ENCODE measurements around the gene INPP1.
A peak's percentile ranks its signal among the peaks of the same experiment; 100 is the strongest.

The INPP1 gene

DNA sequence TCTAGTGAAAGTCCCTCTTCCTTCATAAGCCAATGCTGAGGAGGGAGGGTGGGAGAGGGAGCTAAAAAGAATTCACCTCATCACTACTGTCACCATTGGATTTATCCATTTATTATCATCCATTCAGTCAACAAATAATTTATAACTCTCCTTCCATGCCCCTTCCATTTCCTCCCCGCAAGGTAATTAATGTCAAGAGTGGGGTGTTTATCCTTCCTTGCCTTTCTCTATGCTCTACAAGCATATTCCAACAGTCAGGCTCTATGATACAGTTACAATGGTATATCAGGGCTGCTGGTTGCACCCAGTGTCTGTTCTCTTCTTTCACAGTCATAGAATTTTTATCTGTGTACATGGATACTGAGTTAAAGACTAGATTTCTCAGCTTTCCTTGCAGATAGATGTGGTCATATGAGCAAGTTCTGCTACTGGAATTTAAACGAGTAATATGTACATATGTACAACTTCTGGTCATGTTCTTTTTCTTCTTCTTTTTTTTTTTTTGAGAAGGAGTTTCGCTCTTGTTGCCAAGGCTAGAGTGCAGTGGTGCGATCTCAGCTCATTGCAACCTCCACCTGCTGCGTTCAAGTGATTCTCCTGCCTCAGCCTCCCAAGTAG lies 59.7 kb downstream of the INPP1 start:
- Mint-ChIP-seq H3K27ac (no peak overlapping the region), H3K4me1 (ENCODE audit: low read depth) (peaks cover 4% of the 10 kb centered on the region), H3K9me3 (no peaks in the 10 kb centered on the region), H3K4me3 (no peak overlapping the region), H3K27me3 (ENCODE audit: low read depth) (no peaks in the 10 kb centered on the region), H3K36me3 (ENCODE audit: low read depth) (no peaks in the 10 kb centered on the region)

DNA sequence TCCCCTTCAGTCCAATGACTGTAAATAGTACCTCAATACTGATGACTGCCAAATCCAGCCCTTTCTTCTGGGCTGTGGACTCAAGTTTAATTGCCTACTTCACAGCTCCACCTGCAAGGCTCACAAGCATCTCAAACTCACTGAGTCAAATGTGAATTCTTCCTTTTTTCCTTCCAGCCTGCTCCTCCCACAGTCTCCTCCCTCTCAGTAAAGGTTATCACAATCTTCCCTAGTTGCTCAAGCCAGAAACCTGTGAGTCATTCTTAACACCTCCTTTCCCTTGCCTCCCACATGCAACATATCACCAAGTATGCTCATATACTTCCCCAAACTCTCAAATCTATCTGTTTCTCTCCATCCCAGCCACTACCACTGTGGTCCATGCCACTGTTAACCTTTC lies 61.1 kb downstream of the INPP1 start:
- H3K9me3 Mint-ChIP-seq: no peaks in the 10 kb centered on the region
- H3K4me3 Mint-ChIP-seq: no peak overlapping the region
- no peak overlapping the region for H3K27ac Mint-ChIP-seq
- peaks cover 5% of the 10 kb centered on the region for H3K4me1 Mint-ChIP-seq (ENCODE audit: low read depth)
- peaks cover under 1% of the 10 kb centered on the region for H3K36me3 Mint-ChIP-seq (ENCODE audit: low read depth)
- H3K27me3 Mint-ChIP-seq (ENCODE audit: low read depth): no peaks in the 10 kb centered on the region

DNA sequence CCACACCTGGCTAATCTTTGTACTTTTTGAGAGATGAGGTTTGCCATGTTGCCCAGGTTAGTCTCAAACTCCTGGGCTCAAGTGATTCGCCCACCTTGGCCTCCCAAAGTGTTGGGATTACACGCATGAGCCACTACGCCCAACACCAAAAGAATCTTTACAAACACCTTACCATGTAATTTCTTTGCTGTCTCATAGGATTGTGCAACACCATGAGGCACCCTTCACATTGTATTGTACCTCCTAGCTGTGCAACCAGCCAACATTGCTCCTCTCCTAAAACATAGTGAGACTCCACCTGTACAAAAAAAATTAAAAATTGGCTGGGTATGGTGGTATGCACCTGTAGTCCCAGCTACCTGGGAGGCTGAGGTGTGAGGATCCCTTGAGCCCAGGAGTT lies 61.7 kb downstream of the INPP1 start:
- H3K4me1 Mint-ChIP-seq (ENCODE audit: low read depth): peaks cover 10% of the 10 kb centered on the region
- H3K36me3 Mint-ChIP-seq (ENCODE audit: low read depth): peaks cover 3% of the 10 kb centered on the region
- H3K4me3 Mint-ChIP-seq: no peak overlapping the region
- no peak overlapping the region for H3K27ac Mint-ChIP-seq
- H3K9me3 Mint-ChIP-seq: no peaks in the 10 kb centered on the region
- no peaks in the 10 kb centered on the region for H3K27me3 Mint-ChIP-seq (ENCODE audit: low read depth)

DNA sequence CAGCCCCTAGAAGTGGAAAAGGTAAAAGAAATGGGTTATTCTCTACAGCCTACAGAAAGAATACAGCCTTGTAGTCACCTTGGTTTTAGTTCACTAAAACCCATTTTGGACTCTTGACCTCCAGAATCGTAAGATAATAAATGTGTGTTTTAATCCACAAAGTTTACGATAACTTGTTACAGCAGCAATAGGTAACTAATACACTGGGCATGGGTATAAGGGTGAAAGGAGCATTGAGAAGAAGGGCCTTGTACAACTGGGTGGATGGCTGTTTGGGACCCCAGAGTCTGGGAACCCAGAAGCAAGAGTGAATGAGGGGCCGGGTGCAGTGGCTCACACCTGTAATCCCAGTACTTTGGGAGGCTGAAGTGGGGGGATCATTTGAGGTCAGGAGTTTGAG lies 62.6 kb downstream of the INPP1 start:
- Mint-ChIP-seq H3K9me3 (no peaks in the 10 kb centered on the region), H3K4me1 (ENCODE audit: low read depth) (peaks cover 12% of the 10 kb centered on the region), H3K27me3 (ENCODE audit: low read depth) (no peaks in the 10 kb centered on the region), H3K36me3 (ENCODE audit: low read depth) (peaks cover 3% of the 10 kb centered on the region), H3K27ac (no peak overlapping the region), H3K4me3 (no peak overlapping the region)

DNA sequence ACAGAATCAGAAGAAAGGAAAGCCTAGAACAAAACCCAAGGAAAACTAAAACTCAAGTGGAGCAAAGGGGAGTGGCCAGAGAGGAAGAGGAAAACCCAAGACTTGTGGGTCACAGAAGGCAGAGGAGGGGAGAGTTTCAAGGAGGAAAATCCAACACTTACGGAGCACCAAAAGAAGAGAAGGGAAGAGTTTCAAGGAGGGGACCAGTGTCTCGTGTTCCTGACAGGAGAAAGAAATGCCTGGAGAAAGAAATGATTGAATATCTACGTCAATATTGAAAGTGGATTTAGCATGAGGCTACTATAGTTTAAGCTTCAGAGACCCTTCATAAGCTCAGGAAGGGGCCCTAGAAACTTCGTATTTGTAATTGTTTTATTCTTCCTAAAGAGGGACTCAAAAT lies 63.4 kb downstream of the INPP1 start:
- Mint-ChIP-seq H3K36me3 (ENCODE audit: low read depth) (peaks cover 10% of the 10 kb centered on the region), H3K4me1 (ENCODE audit: low read depth) (peaks cover 18% of the 10 kb centered on the region), H3K27ac (no peak overlapping the region), H3K9me3 (no peaks in the 10 kb centered on the region), H3K27me3 (ENCODE audit: low read depth) (no peaks in the 10 kb centered on the region), H3K4me3 (no peak overlapping the region)

DNA sequence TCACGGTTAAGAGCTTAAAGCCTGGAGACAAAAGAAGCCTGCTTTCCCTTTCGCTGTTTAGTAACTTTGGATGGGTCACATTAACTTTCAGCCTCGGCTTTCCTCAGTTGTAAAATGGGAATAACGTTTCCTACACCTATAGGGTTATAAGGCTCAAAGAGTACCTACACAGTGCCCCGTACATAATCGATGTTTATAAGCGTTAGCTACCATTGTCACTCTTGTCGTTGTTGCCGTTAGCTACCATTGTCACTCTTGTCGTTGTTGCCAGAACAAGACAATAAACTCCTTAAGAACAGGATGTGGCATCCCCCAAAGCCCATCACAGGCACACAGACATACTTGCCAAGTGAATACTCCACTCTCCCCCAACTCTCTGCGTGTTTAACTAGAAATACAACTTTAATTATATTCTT lies 63.9 kb downstream of the INPP1 start:
- peaks cover 21% of the 10 kb centered on the region for H3K4me1 Mint-ChIP-seq (ENCODE audit: low read depth)
- peaks cover 11% of the 10 kb centered on the region for H3K36me3 Mint-ChIP-seq (ENCODE audit: low read depth)
- H3K9me3 Mint-ChIP-seq: no peaks in the 10 kb centered on the region
- H3K27me3 Mint-ChIP-seq (ENCODE audit: low read depth): no peaks in the 10 kb centered on the region
- peak overlapping the region; percentile 80 for H3K4me3 Mint-ChIP-seq
- H3K27ac Mint-ChIP-seq: peak overlapping the region; percentile 91

DNA sequence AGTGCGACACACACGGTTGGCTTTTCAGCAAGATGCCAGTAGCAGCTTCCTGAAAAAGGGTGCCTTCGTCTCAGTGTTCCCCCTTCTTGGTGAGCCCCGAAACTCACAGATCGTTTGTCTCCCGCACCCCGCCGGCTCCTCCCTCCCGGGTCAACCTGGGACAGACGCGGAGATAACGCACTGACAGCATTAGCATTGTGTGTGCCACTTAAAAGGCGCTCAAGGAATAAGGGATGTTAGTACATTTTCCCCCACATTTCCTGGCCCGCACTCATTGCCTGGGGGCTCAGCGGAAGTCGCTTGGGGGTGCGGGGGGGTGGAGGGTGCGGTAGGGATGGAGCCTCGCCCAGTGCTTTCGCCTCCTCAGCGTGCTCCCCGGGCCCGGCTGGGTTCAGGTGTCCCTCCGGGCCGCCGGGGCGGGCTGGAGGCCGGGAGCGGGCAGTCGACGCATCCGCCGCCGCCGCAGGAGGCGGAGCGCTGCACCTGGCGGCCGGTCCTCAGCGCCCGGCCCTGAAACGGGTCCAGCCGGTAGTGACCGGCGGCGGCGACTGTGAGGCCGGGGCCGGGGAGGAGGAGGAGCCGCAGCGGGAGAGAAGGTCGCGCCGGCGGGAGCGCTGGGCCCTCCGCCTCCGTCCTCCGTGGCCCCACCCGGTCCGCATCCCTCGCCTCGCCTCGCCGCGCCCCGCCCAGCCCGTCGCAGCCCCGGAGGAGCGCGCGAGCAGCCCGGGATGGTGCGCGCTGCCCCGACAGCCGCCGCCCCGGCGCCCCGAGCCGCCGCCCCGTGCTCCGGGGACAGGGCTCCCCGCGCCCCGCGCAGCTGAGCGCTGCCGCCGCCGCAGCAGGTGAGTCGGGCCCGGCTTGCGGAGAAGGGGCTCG lies 64.5 kb downstream of the INPP1 start, which contains the start of gene MFSD6:
TSS of gene MFSD6 (plus strand) at position 694 of the 876 bp plus-strand sequence. CDS start 27,675 bp downstream, outside the sequence.
- Mint-ChIP-seq H3K4me3 (peak within 1 kb of the TSS; percentile 87), H3K36me3 (ENCODE audit: low read depth) (peaks cover 11% of the 10 kb centered on the region), H3K27ac (peak within 1 kb of the TSS; percentile 91)

DNA sequence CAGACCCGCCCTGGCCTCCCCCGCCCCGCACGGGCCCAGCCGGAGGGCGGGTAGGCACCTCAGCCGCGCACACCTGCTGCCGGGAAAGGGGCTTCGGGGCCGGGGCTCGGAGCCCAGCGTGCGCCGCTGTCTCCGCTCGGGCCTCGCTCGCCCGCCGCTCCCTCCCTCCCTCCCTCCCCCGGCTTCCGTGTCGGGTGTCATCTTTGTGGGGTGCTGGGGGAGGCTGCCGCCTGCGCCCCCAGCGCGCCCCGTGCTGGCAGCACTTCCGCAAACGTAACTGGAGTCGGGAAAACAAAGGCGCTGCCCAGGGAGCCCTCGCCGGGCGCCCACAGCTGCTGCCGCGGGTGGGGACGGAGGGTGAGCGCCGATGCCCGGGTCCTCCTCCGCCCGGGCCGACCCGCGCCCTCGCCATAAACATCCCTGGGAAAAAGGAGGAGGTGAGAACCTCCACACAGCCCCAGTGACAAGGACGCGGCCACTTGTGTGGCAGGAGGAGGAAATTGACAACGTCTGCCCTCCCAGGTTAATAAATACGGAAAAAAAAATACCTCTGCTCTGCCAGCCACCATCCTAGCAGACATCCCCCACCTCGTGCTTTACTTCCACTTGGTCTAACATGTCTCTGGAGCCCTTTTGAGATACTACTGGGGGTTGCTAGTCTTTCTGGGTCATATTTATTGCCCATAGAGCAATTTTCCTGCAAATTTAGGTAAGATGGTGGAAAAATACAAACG lies 65.3 kb downstream of the INPP1 start:
- Mint-ChIP-seq H3K4me1 (ENCODE audit: low read depth) (peaks cover 30% of the 10 kb centered on the region), H3K27ac (peak overlapping the region; percentile 91), H3K36me3 (ENCODE audit: low read depth) (peaks cover 19% of the 10 kb centered on the region), H3K4me3 (peak overlapping the region; percentile 87), H3K9me3 (no peaks in the 10 kb centered on the region), H3K27me3 (ENCODE audit: low read depth) (no peaks in the 10 kb centered on the region)

More for the DNA sequence above, 64.5 kb downstream of the INPP1 start, which contains the start of gene MFSD6:
- Mint-ChIP-seq H3K9me3 (no peaks in the 10 kb centered on the region), H3K4me1 (ENCODE audit: low read depth) (peaks cover 22% of the 10 kb centered on the region), H3K27me3 (ENCODE audit: low read depth) (no peaks in the 10 kb centered on the region)

DNA sequence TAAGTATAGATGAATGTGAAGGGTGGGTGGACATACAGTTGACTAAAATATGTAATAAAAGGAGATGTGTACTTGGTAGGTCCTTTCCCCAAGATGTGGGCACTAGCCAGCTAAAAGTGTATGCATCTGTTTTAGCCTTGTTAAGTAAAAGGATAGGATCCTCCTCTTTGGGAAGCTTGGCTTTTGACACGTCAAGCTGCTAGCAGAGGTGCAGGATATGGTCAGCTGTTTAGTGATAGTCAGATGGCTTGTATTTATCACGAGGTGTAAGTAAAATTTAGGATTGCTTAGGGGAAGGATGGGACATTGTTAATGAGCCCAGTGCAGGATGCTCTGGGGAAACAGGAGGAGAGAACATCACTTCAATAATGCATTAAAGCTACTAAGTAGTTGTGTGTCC lies 66.2 kb downstream of the INPP1 start:
- no peaks in the 10 kb centered on the region for H3K9me3 Mint-ChIP-seq
- H3K27ac Mint-ChIP-seq: peak overlapping the region; percentile 91
- peak overlapping the region; percentile 87 for H3K4me3 Mint-ChIP-seq
- peaks cover 19% of the 10 kb centered on the region for H3K36me3 Mint-ChIP-seq (ENCODE audit: low read depth)
- H3K4me1 Mint-ChIP-seq (ENCODE audit: low read depth): peaks cover 33% of the 10 kb centered on the region
- no peaks in the 10 kb centered on the region for H3K27me3 Mint-ChIP-seq (ENCODE audit: low read depth)

DNA sequence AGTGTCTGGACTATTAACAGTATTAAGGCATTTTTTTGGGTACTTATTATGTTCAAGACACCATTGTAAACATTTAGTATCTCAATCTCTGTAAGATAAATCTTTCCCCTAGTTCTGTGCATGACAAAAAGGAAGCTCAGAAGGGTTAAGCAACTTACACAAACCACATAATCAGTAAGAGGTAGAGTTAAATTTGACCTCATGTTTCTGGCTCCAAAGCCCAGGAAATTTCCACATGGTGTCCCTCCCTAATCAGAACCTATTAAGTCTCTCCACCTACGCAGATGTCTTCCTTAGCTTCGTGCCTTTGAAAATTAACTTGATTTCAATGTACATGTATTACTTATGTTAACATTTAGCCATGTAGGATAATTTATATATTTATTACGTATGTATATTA lies 66.8 kb downstream of the INPP1 start:
- peaks cover 19% of the 10 kb centered on the region for H3K36me3 Mint-ChIP-seq (ENCODE audit: low read depth)
- peak overlapping the region; percentile 87 for H3K4me3 Mint-ChIP-seq
- H3K4me1 Mint-ChIP-seq (ENCODE audit: low read depth): peaks cover 34% of the 10 kb centered on the region
- no peaks in the 10 kb centered on the region for H3K9me3 Mint-ChIP-seq
- H3K27ac Mint-ChIP-seq: peak overlapping the region; percentile 91
- H3K27me3 Mint-ChIP-seq (ENCODE audit: low read depth): no peaks in the 10 kb centered on the region

DNA sequence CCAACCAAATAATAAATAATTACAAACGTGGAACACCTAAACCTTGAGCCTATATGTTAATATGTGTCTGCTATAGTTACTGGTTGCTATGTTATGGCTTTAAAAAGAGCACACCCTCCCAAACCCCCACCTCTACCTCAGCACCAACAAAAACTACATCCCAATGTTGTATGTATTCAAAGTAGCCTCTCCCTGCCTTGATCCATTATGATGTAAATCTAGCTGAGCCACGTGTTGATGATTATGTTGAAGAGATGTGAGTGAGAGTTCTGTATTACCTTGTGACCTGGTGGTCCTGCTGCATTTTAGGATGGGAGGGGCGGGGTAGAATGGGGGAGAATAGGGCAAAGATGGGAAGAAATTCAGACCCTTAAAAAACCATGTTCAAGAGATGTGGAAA lies 69.6 kb downstream of the INPP1 start:
- no peaks in the 10 kb centered on the region for H3K27me3 Mint-ChIP-seq (ENCODE audit: low read depth)
- no peak overlapping the region for H3K4me3 Mint-ChIP-seq
- no peak overlapping the region for H3K27ac Mint-ChIP-seq
- H3K36me3 Mint-ChIP-seq (ENCODE audit: low read depth): peaks cover 27% of the 10 kb centered on the region
- no peaks in the 10 kb centered on the region for H3K9me3 Mint-ChIP-seq
- H3K4me1 Mint-ChIP-seq (ENCODE audit: low read depth): peaks cover 42% of the 10 kb centered on the region

DNA sequence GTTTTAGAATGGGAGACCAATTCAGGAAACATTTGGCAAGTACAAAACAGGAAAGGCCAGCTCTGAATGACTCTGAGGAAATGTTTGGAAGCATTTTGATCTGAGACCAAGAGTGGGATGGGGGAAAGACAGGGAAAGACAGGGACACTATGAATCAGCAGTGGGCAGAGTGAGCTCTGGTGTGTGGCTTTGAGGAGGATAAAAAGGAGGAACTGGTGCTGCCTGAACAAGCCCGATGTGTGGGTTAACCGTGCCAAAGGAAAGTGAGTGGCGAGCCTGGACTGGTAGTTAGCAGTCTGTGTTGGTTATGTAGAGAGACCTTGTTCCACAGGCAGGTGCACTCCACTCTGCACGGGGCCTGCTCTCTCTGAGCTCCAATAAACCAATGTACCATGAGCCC lies 70.0 kb downstream of the INPP1 start:
- peak overlapping the region; percentile 21 for H3K27ac Mint-ChIP-seq
- H3K4me1 Mint-ChIP-seq (ENCODE audit: low read depth): peaks cover 42% of the 10 kb centered on the region
- no peaks in the 10 kb centered on the region for H3K27me3 Mint-ChIP-seq (ENCODE audit: low read depth)
- peaks cover 27% of the 10 kb centered on the region for H3K36me3 Mint-ChIP-seq (ENCODE audit: low read depth)
- no peak overlapping the region for H3K4me3 Mint-ChIP-seq
- no peaks in the 10 kb centered on the region for H3K9me3 Mint-ChIP-seq

DNA sequence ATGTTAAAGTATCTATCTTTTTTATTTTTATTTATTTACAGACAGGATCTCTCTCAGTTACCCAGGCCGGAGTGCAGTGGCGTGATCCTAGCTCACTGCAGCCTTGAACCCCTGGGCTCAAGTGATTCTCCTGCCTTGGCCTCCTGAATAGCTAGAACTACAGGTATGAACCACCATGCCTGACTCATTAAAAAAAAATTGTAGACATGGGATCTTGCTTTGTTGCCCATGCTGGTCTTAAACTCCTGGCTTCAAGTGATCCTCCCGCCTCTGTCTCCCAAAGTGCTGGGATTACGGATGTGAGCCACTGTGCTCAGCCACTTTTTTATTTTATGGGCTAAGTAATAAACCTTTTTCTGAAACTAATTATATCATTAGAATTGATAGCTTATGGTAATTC lies 71.9 kb downstream of the INPP1 start:
- Mint-ChIP-seq H3K9me3 (no peaks in the 10 kb centered on the region), H3K27ac (peak overlapping the region; percentile 72), H3K36me3 (ENCODE audit: low read depth) (peaks cover 34% of the 10 kb centered on the region), H3K4me1 (ENCODE audit: low read depth) (peaks cover 44% of the 10 kb centered on the region), H3K4me3 (no peak overlapping the region), H3K27me3 (ENCODE audit: low read depth) (no peaks in the 10 kb centered on the region)
